ENCODE data around the gene TMEM255B. TPM values are rescaled to one million over a fixed set of nuclear protein-coding genes. Genes with fewer than 3 reads are reported as not detected.

The TMEM255B gene
- total and polyA plus RNA-seq, 2 of the 4 experiments (the other 2 are of a cell fraction): 0.36 to 0.94 TPM

DNA sequence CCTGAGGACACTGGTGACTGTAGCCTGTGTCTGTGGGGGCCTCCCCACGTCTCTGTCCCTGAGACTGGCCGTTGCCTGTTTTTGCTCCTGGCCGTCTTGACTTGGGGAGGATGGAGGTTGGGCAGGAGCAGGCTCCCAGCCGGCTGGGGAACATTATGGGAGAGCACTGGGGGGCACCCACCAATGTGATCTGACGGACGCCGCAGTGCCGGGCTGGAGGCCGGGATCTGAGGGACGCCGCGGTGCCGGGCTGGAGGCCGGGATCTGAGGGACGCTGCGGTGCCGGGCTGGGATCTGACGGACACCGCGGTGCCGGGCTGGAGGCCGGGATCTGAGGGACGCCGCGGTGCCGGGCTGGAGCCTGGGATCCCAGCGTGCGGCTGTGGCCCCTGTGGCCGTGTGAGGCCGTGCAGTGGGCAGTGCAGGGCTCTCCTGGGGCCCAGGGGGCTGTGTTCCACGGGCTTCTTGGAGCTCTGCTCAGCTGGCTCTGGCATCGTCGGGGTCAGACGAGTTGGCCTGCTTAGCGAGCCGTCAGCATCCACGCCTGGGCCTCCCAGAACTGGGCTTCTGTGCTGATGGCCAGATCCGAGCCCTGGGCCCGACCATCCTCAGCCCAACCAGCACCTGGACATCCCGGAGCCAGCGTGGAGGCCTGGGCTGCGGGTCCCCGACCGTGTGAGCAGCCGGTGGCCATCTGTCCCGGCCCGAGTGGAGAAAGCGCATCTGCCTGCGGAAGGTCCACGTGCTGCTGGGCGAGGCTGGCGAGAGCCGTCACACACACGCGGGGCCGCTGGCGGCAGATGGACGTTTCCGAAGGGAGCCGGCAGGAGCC, 59.0 kb downstream of the TMEM255B start (continued):
- TF ChIP-seq RAD21 (IDR thresholded peaks at IDR 0.05; ENCODE audit: low read length) (no peak), FOS (IDR thresholded peaks at IDR 0.05; ENCODE audit: low read depth, low read length) (no peak), RFX5 (IDR thresholded peaks at IDR 0.05; ENCODE audit: low read depth, low read length) (no peak), MXI1 (IDR thresholded peaks at IDR 0.05; ENCODE audit: borderline replicate concordance, low read depth, low read length) (no peak)
- TF ChIP-seq, protein P1, sequence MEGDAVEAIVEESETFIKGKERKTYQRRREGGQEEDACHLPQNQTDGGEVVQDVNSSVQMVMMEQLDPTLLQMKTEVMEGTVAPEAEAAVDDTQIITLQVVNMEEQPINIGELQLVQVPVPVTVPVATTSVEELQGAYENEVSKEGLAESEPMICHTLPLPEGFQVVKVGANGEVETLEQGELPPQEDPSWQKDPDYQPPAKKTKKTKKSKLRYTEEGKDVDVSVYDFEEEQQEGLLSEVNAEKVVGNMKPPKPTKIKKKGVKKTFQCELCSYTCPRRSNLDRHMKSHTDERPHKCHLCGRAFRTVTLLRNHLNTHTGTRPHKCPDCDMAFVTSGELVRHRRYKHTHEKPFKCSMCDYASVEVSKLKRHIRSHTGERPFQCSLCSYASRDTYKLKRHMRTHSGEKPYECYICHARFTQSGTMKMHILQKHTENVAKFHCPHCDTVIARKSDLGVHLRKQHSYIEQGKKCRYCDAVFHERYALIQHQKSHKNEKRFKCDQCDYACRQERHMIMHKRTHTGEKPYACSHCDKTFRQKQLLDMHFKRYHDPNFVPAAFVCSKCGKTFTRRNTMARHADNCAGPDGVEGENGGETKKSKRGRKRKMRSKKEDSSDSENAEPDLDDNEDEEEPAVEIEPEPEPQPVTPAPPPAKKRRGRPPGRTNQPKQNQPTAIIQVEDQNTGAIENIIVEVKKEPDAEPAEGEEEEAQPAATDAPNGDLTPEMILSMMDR (conservative IDR thresholded peaks at IDR 0.05; ENCODE audit: low read depth, low read length): no peak

Measured in IMR-90 (cell line).